ENCODE data around the gene TBC1D14. TPM values are rescaled to one million over a fixed set of nuclear protein-coding genes. Genes with fewer than 3 reads are reported as not detected.

Gene TBC1D14
- total RNA-seq, 2 experiments from 2014 or later = 38.4 to 44.1 TPM

- Histone ChIP-seq H3K4me2 (ENCODE audit: low read length) (no peak overlapping the region), H2AFZ (ENCODE audit: low read length) (no peak overlapping the region), H3K4me3 (ENCODE audit: low read depth, low read length, poor library complexity, severe bottlenecking) (no peak overlapping the region), H3K9me3 (ENCODE audit: low read length) (no peaks in the 10 kb centered on the region), H3K79me2 (ENCODE audit: insufficient read depth, low read depth, low read length) (no peaks in the 10 kb centered on the region), H3K36me3 (ENCODE audit: insufficient read depth, low read length) (no peaks in the 10 kb centered on the region), H4K20me1 (ENCODE audit: insufficient read depth, low read length) (no peaks in the 10 kb centered on the region), H3K4me1 (ENCODE audit: insufficient read depth, low read length, poor library complexity, severe bottlenecking) (peaks cover 30% of the 10 kb centered on the region), H3K27ac (ENCODE audit: low read depth, low read length, poor library complexity, severe bottlenecking) (no peak overlapping the region), H3K9me2 (ENCODE audit: insufficient read depth, low read length) (no peaks in the 10 kb centered on the region)
- TF ChIP-seq EZH2phosphoT487 (IDR thresholded peaks at IDR 0.05; ENCODE audit: borderline replicate concordance, low read depth, low read length) = no peak
- no peak for TF ChIP-seq CTCF (conservative IDR thresholded peaks at IDR 0.05; ENCODE audit: low read length)
- no TSS peak for BruUV-seq (replicated peaks)
- ChIA-PET POLR2A (interaction anchor here (0.5 kb wide), 1 partner anchor 17 kb away, joined by 4 read pairs; no protein-coding TSS in a partner anchor), CTCF (ENCODE audit: unreplicated experiment) (interaction anchor here (0.5 kb wide), 1 partner anchor 126 kb away, joined by 3 read pairs; a partner anchor contains a TSS)
- intact Hi-C loops (cut with micrococcal nuclease; ENCODE audit: unreplicated experiment) = no loop called here
- no peak for DNase-seq (ENCODE audit: low spot score)
Observed at GRCh38 chr4:6916587-6917460, 7.2 kb downstream of the TBC1D14 start.

DNA sequence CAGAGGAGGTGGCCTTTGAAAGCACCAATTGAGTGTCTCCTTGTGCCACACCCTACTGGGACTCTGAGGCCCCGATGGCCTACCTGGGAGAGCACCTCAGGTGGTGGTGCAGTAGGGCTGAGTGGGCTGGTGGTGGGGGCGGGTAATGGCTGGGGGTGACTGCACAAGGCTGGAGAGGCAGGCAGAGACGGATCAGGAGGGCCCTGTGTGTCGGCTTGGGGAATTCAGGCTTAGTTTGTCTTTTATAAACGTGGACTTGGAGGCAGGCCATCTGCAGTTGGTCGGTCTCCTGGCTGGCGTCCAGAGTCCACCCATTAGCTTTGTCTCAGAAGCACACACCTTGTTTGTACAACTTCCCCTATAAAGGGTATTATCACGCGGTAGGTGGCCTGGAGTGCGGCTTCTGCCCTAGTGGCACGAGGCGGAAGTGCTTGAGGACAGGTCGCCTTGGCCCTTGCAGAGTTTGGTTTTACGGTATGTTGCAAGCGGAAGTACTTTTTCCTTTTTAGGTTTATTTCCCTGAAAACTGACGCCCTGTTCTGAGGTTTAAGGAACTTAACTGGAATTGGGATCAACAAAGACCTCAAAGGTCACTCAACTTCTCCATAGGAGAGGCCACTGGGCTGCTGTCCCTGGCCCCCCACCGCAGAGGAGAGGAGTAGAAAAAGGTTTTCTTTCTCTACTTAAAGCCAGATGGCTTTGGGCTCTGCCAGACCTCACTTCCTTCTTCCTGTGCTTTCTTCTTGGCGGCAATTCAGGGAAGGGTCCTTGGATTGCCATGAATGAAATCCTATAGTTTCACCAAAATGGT, 8.0 kb downstream of the TBC1D14 start:
- Histone ChIP-seq H3K4me2 (ENCODE audit: low read length) (peak overlapping the region; percentile 37), H2AFZ (ENCODE audit: low read length) (peak overlapping the region; percentile 19; the same call in 1 of the 2 replicates)
- DNase-seq (ENCODE audit: low spot score) = peak; percentile 56

More for the DNA sequence above, 8.0 kb downstream of the TBC1D14 start:
- TF ChIP-seq CTCF (conservative IDR thresholded peaks at IDR 0.05; ENCODE audit: low read length) (peak; percentile 71), EZH2phosphoT487 (IDR thresholded peaks at IDR 0.05; ENCODE audit: borderline replicate concordance, low read depth, low read length) (no peak)
- no peaks in the 10 kb centered on the region for H3K9me2 ChIP-seq (ENCODE audit: insufficient read depth, low read length)
- no peak overlapping the region for H3K27ac ChIP-seq (ENCODE audit: low read depth, low read length, poor library complexity, severe bottlenecking)
- peaks cover 22% of the 10 kb centered on the region for H3K4me1 ChIP-seq (ENCODE audit: insufficient read depth, low read length, poor library complexity, severe bottlenecking)
- no peaks in the 10 kb centered on the region for H3K36me3 ChIP-seq (ENCODE audit: insufficient read depth, low read length)
- no peaks in the 10 kb centered on the region for H4K20me1 ChIP-seq (ENCODE audit: insufficient read depth, low read length)
- BruUV-seq (replicated peaks) = no TSS peak
- ChIA-PET POLR2A (no interaction called here), CTCF (ENCODE audit: unreplicated experiment) (interaction anchor here (1.1 kb wide), 1 partner anchor 10 kb away, joined by 3 read pairs; no protein-coding TSS in a partner anchor)
- H3K9me3 ChIP-seq (ENCODE audit: low read length) = no peaks in the 10 kb centered on the region
- intact Hi-C loops (cut with micrococcal nuclease; ENCODE audit: unreplicated experiment) = no loop called here
- no peaks in the 10 kb centered on the region for H3K79me2 ChIP-seq (ENCODE audit: insufficient read depth, low read depth, low read length)
- H3K4me3 ChIP-seq (ENCODE audit: low read depth, low read length, poor library complexity, severe bottlenecking) = no peak overlapping the region
